Gastroesophageal sphincter (tissue), 4 donors: ENCODE measurements around the gene SNX8. TPM values are rescaled to one million over a fixed set of nuclear protein-coding genes. Genes with fewer than 3 reads are reported as not detected.

ENCODE experiments used
- ATAC-seq: fragments of 150-250 bp; one replicate; pipeline ENCODE4 v1.9.1; 2016; ENCODE audit warnings: mild to moderate bottlenecking, moderate library complexity
- H3K27ac ChIP-seq, 4 donors: fragments of 200-600 bp; sonication (generic) in 3 of 4; 1 replicate in 3 of 4; 2 replicates in 1 of 4; pipeline ENCODE4 v1.5.1; 2016 to 2019
- H3K27me3 ChIP-seq: fragments of 200-600 bp; sonication (generic); one replicate; pipeline ENCODE4 v1.5.1; 2019
- H3K36me3 ChIP-seq, 2 donors: fragments of 200-600 bp; sonication (generic); one replicate each; pipeline ENCODE4 v1.5.1; 2019; ENCODE audit warnings: control low read depth in 1 of 2
- H3K4me1 ChIP-seq, 3 donors: fragments of 200-600 bp; sonication (generic); 1 replicate in 2 of 3; 2 replicates in 1 of 3; pipeline ENCODE4 v1.5.1; 2016 to 2019; ENCODE audit warnings: control low read depth in 2 of 3
- H3K4me3 ChIP-seq, 2 donors: fragments of 200-600 bp; sonication (generic); one replicate each; pipeline ENCODE4 v1.5.1; 2019; ENCODE audit warnings: mild to moderate bottlenecking in 1 of 2, moderate library complexity in 1 of 2
- H3K9me3 ChIP-seq, 3 donors: fragments of 200-600 bp; sonication (generic); one replicate each; pipeline ENCODE4 v1.5.1; 2017 to 2019; ENCODE audit warnings: control low read depth in 2 of 3
- CTCF ChIP-seq, 4 experiments: fragments of 200-600 bp in 2 of 4; fragments of 450-650 bp in 2 of 4; sonication (generic) in 1 of 4; IDR thresholded peaks; one replicate each; pipeline ENCODE4 v1.5.1; 2017 to 2019; ENCODE audit warnings: antibody characterized with exemption in 4 of 4, mild to moderate bottlenecking in 2 of 4, moderate library complexity in 2 of 4
- EP300 ChIP-seq: sonication (generic); formaldehyde crosslinking; IDR thresholded peaks from one replicate; pipeline ENCODE4 v1.6.1; 2017; ENCODE audit warnings: antibody characterized with exemption, mild to moderate bottlenecking
- POLR2A ChIP-seq, 2 donors: fragments of 450-650 bp; IDR thresholded peaks; one replicate each; pipeline ENCODE4 v1.6.1; 2017; ENCODE audit warnings: antibody characterized with exemption in 2 of 2, mild to moderate bottlenecking in 2 of 2, moderate library complexity in 1 of 2
- POLR2AphosphoS5 ChIP-seq: sonication (generic); formaldehyde crosslinking; IDR thresholded peaks from one replicate; pipeline ENCODE4 v1.6.1; 2017; ENCODE audit warnings: antibody characterized with exemption
- WGBS, 2 donors: methylation state at CpG; one replicate each; pipeline ENCODE4 v1.1.5; 2018; ENCODE audit warnings: low coverage in 1 of 2; 5-methylcytosine and 5-hydroxymethylcytosine counted together
- total RNA-seq, 4 donors: library from RNA; depleted of rRNA; stranded (reverse); fragments of >200 nt; gene quantifications; one replicate each; pipeline ENCODE4 v1.1.0, GENCODE V29; 2016

The SNX8 gene
- total RNA-seq, 4 donors from 2014 or later = 8.7 to 17.8 (median 9.8) TPM

- H3K9me3 ChIP-seq = no peaks in the 10 kb centered on the region
- no peak overlapping the region for H3K4me3 ChIP-seq
- no peak for ATAC-seq
- H3K27ac ChIP-seq = no peak overlapping the region
- H3K4me1 ChIP-seq = peaks cover 0 to 15% (median 0%) of the 10 kb centered on the region in 3 donors
- TF ChIP-seq POLR2A (IDR thresholded peaks at IDR 0.05) = no peak
- 94 to 97% methylated on average over 3 to 7 of the region's 20 CpGs for WGBS, 2 donors
- no peaks in the 10 kb centered on the region for H3K27me3 ChIP-seq
- H3K36me3 ChIP-seq = no peaks in the 10 kb centered on the region
Measured at GRCh38 chr7:2283074-2283473, 31.2 kb downstream of the SNX8 start.

- Histone ChIP-seq H3K4me3 (no peak overlapping the region), H3K27ac (peak overlapping the region in 2 of 4 donors; percentile 11 to 52), H3K36me3 (peaks cover 0 to 6% of the 10 kb centered on the region in 2 donors), H3K27me3 (no peaks in the 10 kb centered on the region), H3K4me1 (peaks cover 0 to 15% (median 0%) of the 10 kb centered on the region in 3 donors), H3K9me3 (no peaks in the 10 kb centered on the region)
- TF ChIP-seq CTCF (IDR thresholded peaks at IDR 0.05) (no peak), POLR2AphosphoS5 (no peak), EP300 (no peak), POLR2A (IDR thresholded peaks at IDR 0.05) (no peak)
- ATAC-seq = no peak
- 37 to 45% methylated on average over 2 to 8 of the region's 14 CpGs for WGBS, 2 donors
Measured at GRCh38 chr7:2282185-2282751, 32.0 kb downstream of the SNX8 start.

- 31% methylated on average over 9 of the region's 9 CpGs; no CpG with 5 or more reads in 1 of the 2 donors for whole genome bisulfite sequencing, 2 donors
- peak overlapping the region in 2 of 4 donors; percentile 11 to 52 for H3K27ac ChIP-seq
Measured at GRCh38 chr7:2281541-2281940, 32.7 kb downstream of the SNX8 start.

GRCh38 chr7:2280424-2280823 lies 33.8 kb downstream of the SNX8 start:
- peaks cover 0 to 15% (median 0%) of the 10 kb centered on the region in 3 donors for H3K4me1 ChIP-seq
- no peak overlapping the region for H3K27ac ChIP-seq
- no peaks in the 10 kb centered on the region for H3K27me3 ChIP-seq
- no peak overlapping the region for H3K4me3 ChIP-seq
- no peak for TF ChIP-seq EP300
- no peak for TF ChIP-seq CTCF (IDR thresholded peaks at IDR 0.05)
- TF ChIP-seq POLR2A (IDR thresholded peaks at IDR 0.05) = no peak
- no peak for TF ChIP-seq POLR2AphosphoS5
- ATAC-seq = no peak
- H3K9me3 ChIP-seq = no peaks in the 10 kb centered on the region
- H3K36me3 ChIP-seq = peaks cover 0 to 24% of the 10 kb centered on the region in 2 donors
- 63 to 80% methylated on average over 1 to 2 of the region's 2 CpGs for WGBS, 2 donors

More at GRCh38 chr7:2281541-2281940, 32.7 kb downstream of the SNX8 start:
- H3K4me1 ChIP-seq = peaks cover 0 to 15% (median 0%) of the 10 kb centered on the region in 3 donors
- ATAC-seq = no peak
- H3K9me3 ChIP-seq = no peaks in the 10 kb centered on the region
- H3K36me3 ChIP-seq = peaks cover 0 to 13% of the 10 kb centered on the region in 2 donors
- no peaks in the 10 kb centered on the region for H3K27me3 ChIP-seq
- H3K4me3 ChIP-seq = no peak overlapping the region
- TF ChIP-seq EP300 (no peak), POLR2AphosphoS5 (no peak), CTCF (IDR thresholded peaks at IDR 0.05) (no peak), POLR2A (IDR thresholded peaks at IDR 0.05) (no peak)

GRCh38 chr7:2279896-2280295 lies 34.3 kb downstream of the SNX8 start:
- no peak for ATAC-seq
- Histone ChIP-seq H3K4me1 (peaks cover 0 to 15% (median 0%) of the 10 kb centered on the region in 3 donors), H3K9me3 (no peaks in the 10 kb centered on the region), H3K36me3 (peaks cover 0 to 27% of the 10 kb centered on the region in 2 donors), H3K4me3 (no peak overlapping the region), H3K27ac (no peak overlapping the region), H3K27me3 (no peaks in the 10 kb centered on the region)
- TF ChIP-seq CTCF (IDR thresholded peaks at IDR 0.05) = no peak
- no peak for TF ChIP-seq EP300
- no peak for TF ChIP-seq POLR2A (IDR thresholded peaks at IDR 0.05)
- WGBS, 2 donors = 42 to 58% methylated on average over 2 to 4 of the region's 4 CpGs
